ENCODE data around the gene SNX8.
A peak's percentile ranks its signal among the peaks of the same experiment; 100 is the strongest.

The SNX8 gene

DNA sequence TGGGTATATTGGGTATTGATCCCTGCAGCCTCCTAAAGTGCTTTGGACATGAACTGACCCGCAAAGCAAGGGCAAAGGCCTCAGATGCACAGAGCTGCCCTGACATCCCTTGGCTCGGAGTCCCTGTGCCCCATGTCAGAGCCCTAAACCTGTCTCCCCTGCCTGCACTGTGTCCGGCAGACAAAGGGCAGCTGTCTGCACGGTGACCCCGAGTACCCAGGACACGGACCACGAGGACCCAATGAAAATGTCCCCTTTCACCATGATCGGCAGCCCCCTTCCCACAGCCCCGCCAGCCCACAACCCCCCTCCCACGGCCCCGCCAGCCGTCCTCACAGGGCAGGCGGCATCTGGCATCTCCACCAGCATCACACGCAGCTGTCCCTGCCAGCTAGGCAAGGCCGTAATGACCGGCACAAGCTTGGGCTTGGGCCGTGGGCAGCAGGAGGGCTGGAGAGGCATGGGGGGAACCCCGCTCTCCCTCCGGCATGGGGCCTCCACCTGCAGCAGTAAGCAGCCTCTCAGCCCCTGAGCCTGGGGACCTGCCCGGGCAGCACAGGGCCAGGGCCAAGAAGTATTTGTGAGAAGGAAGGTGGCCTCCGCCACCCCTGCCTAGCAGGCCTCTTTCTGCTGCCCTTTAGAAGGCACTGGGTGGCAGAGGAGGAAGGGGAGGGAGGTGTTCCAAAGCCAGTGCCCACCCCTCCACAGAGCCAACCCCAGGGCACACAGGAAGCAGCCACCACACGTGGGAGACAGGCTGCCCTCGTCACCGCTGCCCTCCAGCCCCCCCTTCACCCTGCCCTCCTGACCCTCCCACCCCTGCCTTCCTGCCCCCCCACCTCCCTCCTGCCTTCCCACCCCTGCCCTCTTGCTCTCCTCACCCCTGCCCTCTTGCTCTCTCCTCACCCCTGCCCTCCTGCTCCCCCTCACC, 62.1 kb downstream of the SNX8 start:
- no peak for DNase-seq (ENCODE audit: low spot score)
- no CpG with 5 or more reads among the region's 24 CpGs for WGBS, 2 donors (ENCODE audit: extremely low coverage in 2 of 2, insufficient read length in 2 of 2, insufficient replicate concordance in 1 of 2)
- H3K18ac ChIP-seq (ENCODE audit: low read length), result peak overlapping the region; percentile 83
- H4K91ac ChIP-seq (ENCODE audit: low read depth, low read length, poor library complexity), result no peak overlapping the region
- H3K14ac ChIP-seq (ENCODE audit: low read length), result peak overlapping the region; percentile 21
- no peak overlapping the region for H3K4ac ChIP-seq (ENCODE audit: low read length)
- peaks cover 0 to 2% of the 10 kb centered on the region in 2 donors for H3K4me1 ChIP-seq (ENCODE audit: control insufficient read depth in 2 of 2, insufficient read depth in 1 of 2, low read depth in 1 of 2, low read length in 2 of 2)
- H2BK120ac ChIP-seq (ENCODE audit: low read depth, low read length), result no peak overlapping the region
- H3K27me3 ChIP-seq (ENCODE audit: control insufficient read depth in 3 of 3, insufficient read depth in 3 of 3, low read depth in 1 of 3, low read length in 3 of 3), result no peaks in the 10 kb centered on the region
- H2AFZ ChIP-seq (ENCODE audit: low read length), result no peak overlapping the region
- H3K9me3 ChIP-seq (replicated peaks in 1 of 2; ENCODE audit: control insufficient read depth in 2 of 2, insufficient read depth in 1 of 2, low read depth in 1 of 2, low read length in 2 of 2), result peaks cover 0 to 2% of the 10 kb centered on the region in 2 donors
- H3K4me2 ChIP-seq (ENCODE audit: insufficient read depth, low read length, poor library complexity, severe bottlenecking), result no peak overlapping the region
- H3K4me3 ChIP-seq (ENCODE audit: low read length in 2 of 2), result no peak overlapping the region
- no peak overlapping the region for H2AK5ac ChIP-seq (ENCODE audit: low read depth, low read length)
- peak overlapping the region; percentile 41 for H2BK12ac ChIP-seq (ENCODE audit: low read length)
- H2BK5ac ChIP-seq (ENCODE audit: low read length), result peak overlapping the region; percentile 93
- no peak overlapping the region for H3K27ac ChIP-seq (replicated peaks; ENCODE audit: low read length)
- H3K79me1 ChIP-seq (ENCODE audit: low read depth, low read length), result peaks cover 6% of the 10 kb centered on the region
- no peak overlapping the region for H2BK15ac ChIP-seq (ENCODE audit: low read length)
- H3K36me3 ChIP-seq (replicated peaks in 1 of 2; ENCODE audit: control insufficient read depth in 2 of 2, insufficient read depth in 2 of 2, low read length in 2 of 2), result peaks cover 21 to 62% of the 10 kb centered on the region in 2 donors
- H4K8ac ChIP-seq (ENCODE audit: low read depth, low read length), result no peak overlapping the region
- peak overlapping the region; percentile 80 for H3K23ac ChIP-seq (ENCODE audit: low read depth, low read length, poor library complexity)
- peak overlapping the region; percentile 44 for H3K9ac ChIP-seq (ENCODE audit: low read depth, low read length, poor library complexity)

DNA sequence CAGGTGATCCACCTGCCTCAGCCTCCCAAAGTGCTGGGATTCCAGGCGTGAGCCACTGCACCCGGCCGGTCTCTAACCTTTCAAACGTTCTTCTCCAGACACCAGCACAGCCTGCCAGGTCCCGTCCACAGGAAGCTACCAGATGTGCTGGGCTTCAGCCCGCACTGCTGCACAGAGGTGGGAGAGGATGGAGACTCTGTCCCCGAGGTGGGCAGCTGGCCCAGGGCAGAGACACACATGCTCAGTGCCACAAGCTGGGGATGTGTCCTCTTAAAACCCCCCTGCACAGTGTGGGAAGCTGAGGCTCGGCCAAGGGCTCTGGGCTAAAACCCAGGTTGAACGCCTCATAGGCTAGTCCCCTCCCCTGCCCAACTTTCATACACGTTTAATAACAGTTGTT, 62.9 kb downstream of the SNX8 start:
- H3K27me3 ChIP-seq (ENCODE audit: control insufficient read depth in 3 of 3, insufficient read depth in 3 of 3, low read depth in 1 of 3, low read length in 3 of 3), result no peaks in the 10 kb centered on the region
- H3K14ac ChIP-seq (ENCODE audit: low read length), result peak overlapping the region; percentile 21
- no peak overlapping the region for H3K23ac ChIP-seq (ENCODE audit: low read depth, low read length, poor library complexity)
- H3K36me3 ChIP-seq (replicated peaks in 1 of 2; ENCODE audit: control insufficient read depth in 2 of 2, insufficient read depth in 2 of 2, low read length in 2 of 2), result peaks cover 18 to 55% of the 10 kb centered on the region in 2 donors
- H3K27ac ChIP-seq (replicated peaks; ENCODE audit: low read length), result no peak overlapping the region
- H2BK15ac ChIP-seq (ENCODE audit: low read length), result no peak overlapping the region
- DNase-seq (ENCODE audit: low spot score), result no peak
- H3K79me1 ChIP-seq (ENCODE audit: low read depth, low read length), result peaks cover 6% of the 10 kb centered on the region
- no peak overlapping the region for H3K9ac ChIP-seq (ENCODE audit: low read depth, low read length, poor library complexity)
- no peak overlapping the region for H2BK12ac ChIP-seq (ENCODE audit: low read length)
- H3K18ac ChIP-seq (ENCODE audit: low read length), result no peak overlapping the region
- H3K9me3 ChIP-seq (replicated peaks in 1 of 2; ENCODE audit: control insufficient read depth in 2 of 2, insufficient read depth in 1 of 2, low read depth in 1 of 2, low read length in 2 of 2), result peaks cover 0 to 2% of the 10 kb centered on the region in 2 donors
- no peak overlapping the region for H2AK5ac ChIP-seq (ENCODE audit: low read depth, low read length)
- no peak overlapping the region for H2AFZ ChIP-seq (ENCODE audit: low read length)
- no peak overlapping the region for H4K8ac ChIP-seq (ENCODE audit: low read depth, low read length)
- no peak overlapping the region for H4K91ac ChIP-seq (ENCODE audit: low read depth, low read length, poor library complexity)
- H3K4ac ChIP-seq (ENCODE audit: low read length), result no peak overlapping the region
- H3K4me1 ChIP-seq (ENCODE audit: control insufficient read depth in 2 of 2, insufficient read depth in 1 of 2, low read depth in 1 of 2, low read length in 2 of 2), result peaks cover 0 to 2% of the 10 kb centered on the region in 2 donors
- H3K4me2 ChIP-seq (ENCODE audit: insufficient read depth, low read length, poor library complexity, severe bottlenecking), result no peak overlapping the region
- H3K4me3 ChIP-seq (ENCODE audit: low read length in 2 of 2), result no peak overlapping the region
- no CpG with 5 or more reads among the region's 10 CpGs for WGBS, 2 donors (ENCODE audit: extremely low coverage in 2 of 2, insufficient read length in 2 of 2, insufficient replicate concordance in 1 of 2)
- no peak overlapping the region for H2BK5ac ChIP-seq (ENCODE audit: low read length)
- no peak overlapping the region for H2BK120ac ChIP-seq (ENCODE audit: low read depth, low read length)

DNA sequence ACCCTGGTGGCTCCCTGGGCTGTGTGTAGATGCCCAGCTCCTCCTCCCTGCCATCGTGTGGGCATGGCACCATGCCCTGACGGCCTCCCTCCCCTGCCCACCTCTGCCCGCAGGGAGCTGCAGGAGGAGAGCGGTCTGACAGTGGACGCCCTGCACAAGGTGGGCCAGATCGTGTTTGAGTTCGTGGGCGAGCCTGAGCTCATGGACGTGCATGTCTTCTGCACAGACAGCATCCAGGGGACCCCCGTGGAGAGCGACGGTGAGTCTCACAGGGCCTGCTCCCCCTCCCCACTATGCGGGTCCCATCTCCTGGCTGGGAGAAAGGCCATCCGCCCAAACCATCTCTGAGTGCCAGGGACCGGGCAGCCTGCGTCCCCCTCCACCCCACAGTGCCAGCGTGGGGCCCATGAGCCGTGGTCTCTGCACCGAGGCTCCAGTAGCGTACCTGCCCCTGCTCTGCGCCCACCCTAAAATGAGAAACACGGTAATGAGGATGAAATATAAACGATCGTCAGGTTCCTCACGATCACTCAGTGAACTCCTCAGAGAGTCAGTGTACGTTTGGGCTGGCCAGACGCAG, 64.4 kb downstream of the SNX8 start:
- Histone ChIP-seq H3K4ac (ENCODE audit: low read length) (no peak overlapping the region), H3K27me3 (ENCODE audit: control insufficient read depth in 3 of 3, insufficient read depth in 3 of 3, low read depth in 1 of 3, low read length in 3 of 3) (no peaks in the 10 kb centered on the region), H3K23ac (ENCODE audit: low read depth, low read length, poor library complexity) (peak overlapping the region; percentile 89), H3K9ac (ENCODE audit: low read depth, low read length, poor library complexity) (no peak overlapping the region), H4K8ac (ENCODE audit: low read depth, low read length) (no peak overlapping the region), H2AK5ac (ENCODE audit: low read depth, low read length) (peak overlapping the region; percentile 90), H3K27ac (replicated peaks; ENCODE audit: low read length) (no peak overlapping the region), H3K36me3 (replicated peaks in 1 of 2; ENCODE audit: control insufficient read depth in 2 of 2, insufficient read depth in 2 of 2, low read length in 2 of 2) (peaks cover 16 to 51% of the 10 kb centered on the region in 2 donors), H2AFZ (ENCODE audit: low read length) (no peak overlapping the region), H3K4me2 (ENCODE audit: insufficient read depth, low read length, poor library complexity, severe bottlenecking) (no peak overlapping the region), H3K4me1 (ENCODE audit: control insufficient read depth in 2 of 2, insufficient read depth in 1 of 2, low read depth in 1 of 2, low read length in 2 of 2) (peaks cover 0 to 2% of the 10 kb centered on the region in 2 donors), H2BK5ac (ENCODE audit: low read length) (peak overlapping the region; percentile 53), H3K79me1 (ENCODE audit: low read depth, low read length) (peaks cover 7% of the 10 kb centered on the region), H2BK120ac (ENCODE audit: low read depth, low read length) (no peak overlapping the region), H3K4me3 (ENCODE audit: low read length in 2 of 2) (no peak overlapping the region), H3K14ac (ENCODE audit: low read length) (peak overlapping the region; percentile 56), H4K91ac (ENCODE audit: low read depth, low read length, poor library complexity) (no peak overlapping the region), H3K18ac (ENCODE audit: low read length) (no peak overlapping the region), H2BK15ac (ENCODE audit: low read length) (no peak overlapping the region), H3K9me3 (replicated peaks in 1 of 2; ENCODE audit: control insufficient read depth in 2 of 2, insufficient read depth in 1 of 2, low read depth in 1 of 2, low read length in 2 of 2) (peaks cover 0 to 2% of the 10 kb centered on the region in 2 donors), H2BK12ac (ENCODE audit: low read length) (no peak overlapping the region)
- no peak for DNase-seq (ENCODE audit: low spot score)
- WGBS, 2 donors (ENCODE audit: extremely low coverage in 2 of 2, insufficient read length in 2 of 2, insufficient replicate concordance in 1 of 2), result no CpG with 5 or more reads among the region's 27 CpGs

All from neuronal stem cell (in vitro differentiated cells).